ENCODE results near the gene SLC52A1.

The SLC52A1 gene

GRCh38 chr17:5014357-5014756, 20.9 kb downstream of the SLC52A1 start:
- no peak for TF ChIP-seq CTCF (IDR thresholded peaks at IDR 0.05; ENCODE audit: extremely low read depth, missing control alignments)
- no peak for DNase-seq (ENCODE audit: low spot score)

- no peak for TF ChIP-seq CTCF (IDR thresholded peaks at IDR 0.05; ENCODE audit: extremely low read depth, missing control alignments)
- DNase-seq (ENCODE audit: low spot score), result peak; percentile 66
Measured at GRCh38 chr17:5011928-5012327, 23.3 kb downstream of the SLC52A1 start.

GRCh38 chr17:5003214-5003867, 31.9 kb downstream of the SLC52A1 start:
- no peak for DNase-seq (ENCODE audit: low spot score)
- TF ChIP-seq CTCF (IDR thresholded peaks at IDR 0.05; ENCODE audit: extremely low read depth, missing control alignments), result no peak

GRCh38 chr17:5002121-5002788, 33.0 kb downstream of the SLC52A1 start:
- no peak for TF ChIP-seq CTCF (IDR thresholded peaks at IDR 0.05; ENCODE audit: extremely low read depth, missing control alignments)
- no peak for DNase-seq (ENCODE audit: low spot score)

- DNase-seq (ENCODE audit: low spot score), result no peak
- TF ChIP-seq CTCF (IDR thresholded peaks at IDR 0.05; ENCODE audit: extremely low read depth, missing control alignments), result no peak
Measured at GRCh38 chr17:5000237-5000639, 35.0 kb downstream of the SLC52A1 start.

- no peak for DNase-seq (ENCODE audit: low spot score)
- no peak for TF ChIP-seq CTCF (IDR thresholded peaks at IDR 0.05; ENCODE audit: extremely low read depth, missing control alignments)
Measured at GRCh38 chr17:4999430-5000093, 35.7 kb downstream of the SLC52A1 start.
